Fibroblast of mammary gland (primary cell): ENCODE measurements around the gene HS1BP3.

ENCODE experiments used
- DNase-seq: peaks from one replicate; pipeline ENCODE4 v3.0.0-alpha.2; 2010; ENCODE audit warnings: low read depth
- H3K4me3 ChIP-seq: 2 replicates; pipeline ENCODE4 v1.5.1; 2011; ENCODE audit warnings: low read depth, mild to moderate bottlenecking, low read length, moderate library complexity; ENCODE audit not compliant: control insufficient read depth
- CTCF ChIP-seq: conservative IDR thresholded peaks from 2 replicates; pipeline ENCODE4 v1.5.1; 2011; ENCODE audit warnings: low read depth, low read length, inconsistent platforms; ENCODE audit not compliant: control insufficient read depth, insufficient read depth

Gene HS1BP3

DNA sequence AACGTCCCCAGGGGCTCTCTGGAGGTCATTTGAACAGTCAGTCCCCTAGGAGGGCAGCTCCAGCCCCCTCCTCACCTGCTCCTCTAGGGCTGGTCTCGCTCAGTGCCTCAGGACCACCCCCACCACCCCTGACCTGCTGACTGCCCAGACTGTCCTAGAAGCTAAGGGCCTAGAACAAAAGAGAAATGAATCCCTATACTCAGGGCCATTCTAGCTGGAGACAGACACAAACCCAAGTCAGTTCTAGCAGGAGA, 83.0 kb downstream of the HS1BP3 start:
- no peak for TF ChIP-seq CTCF
- H3K4me3 ChIP-seq: no peak overlapping the region
- DNase-seq: no peak
